ENCODE results near the gene PLCH1.

GRCh38 chr3:155329513-155330048 lies 415.3 kb downstream of the PLCH1 start:
- no peak for TF ChIP-seq CTCF (IDR thresholded peaks at IDR 0.05; ENCODE audit: low read depth, low read length, poor library complexity, severe bottlenecking)
- no peak for TF ChIP-seq EZH2phosphoT487 (IDR thresholded peaks at IDR 0.05; ENCODE audit: borderline replicate concordance, low read length)
